D721Med (cell line): ENCODE measurements around the gene ANKS1B.

ENCODE experiments used
- DNase-seq: peaks from one replicate; pipeline ENCODE4 v3.0.0; 2011; ENCODE audit warnings: low spot score; ENCODE audit not compliant: insufficient read length
- FAIRE-seq: peaks from 2 replicates; lab custom pipeline; 2011; peaks lifted over from hg19 to GRCh38; lab: Jason Lieb, UNC
- CTCF ChIP-seq: IDR thresholded peaks from 2 replicates; pipeline ENCODE4 v1.5.1; 2012; ENCODE audit warnings: mild to moderate bottlenecking, control low read depth; ENCODE audit not compliant: insufficient read depth; ENCODE audit errors: missing control alignments

The ANKS1B gene

GRCh38 chr12:98882526-98882925, 1102.2 kb downstream of the ANKS1B start:
- no peak for TF ChIP-seq CTCF
- no peak for FAIRE-seq

GRCh38 chr12:98873776-98874175, 1111.0 kb downstream of the ANKS1B start:
- no peak for DNase-seq
- no peak for FAIRE-seq
- TF ChIP-seq CTCF = no peak

More at GRCh38 chr12:98882526-98882925, 1102.2 kb downstream of the ANKS1B start:
- no peak for DNase-seq

GRCh38 chr12:98870504-98870903, 1114.2 kb downstream of the ANKS1B start:
- DNase-seq (no peak), FAIRE-seq (no peak)
- TF ChIP-seq CTCF = no peak

- TF ChIP-seq CTCF = no peak
- DNase-seq = no peak
- no peak for FAIRE-seq
Measured at GRCh38 chr12:98869886-98870503, 1114.7 kb downstream of the ANKS1B start.

GRCh38 chr12:98868538-98868937, 1116.2 kb downstream of the ANKS1B start:
- FAIRE-seq = no peak
- no peak for TF ChIP-seq CTCF
- DNase-seq = no peak

GRCh38 chr12:98868076-98868475, 1116.7 kb downstream of the ANKS1B start:
- no peak for TF ChIP-seq CTCF

GRCh38 chr12:98864363-98864762, 1120.4 kb downstream of the ANKS1B start:
- no peak for TF ChIP-seq CTCF
- FAIRE-seq (no peak), DNase-seq (no peak)

More at GRCh38 chr12:98868076-98868475, 1116.7 kb downstream of the ANKS1B start:
- no peak for DNase-seq
- no peak for FAIRE-seq
